HG03469 (cell line): ENCODE data around the gene BHLHE23.

Experiments used
- ATAC-seq: cut with Tn5 transposase; IDR thresholded peaks from one replicate; pipeline ENCODE4 v1.9.1; 2021; ENCODE audit warnings: mild to moderate bottlenecking, moderate library complexity, moderate number of reproducible peaks; ENCODE audit not compliant: unreplicated experiment

The BHLHE23 gene

GRCh38 chr20:63009988-63010769 lies 3.4 kb upstream of the BHLHE23 start:
- ATAC-seq, result peak; percentile 46

GRCh38 chr20:63009045-63009961 lies 2.5 kb upstream of the BHLHE23 start:
- no peak for ATAC-seq

- ATAC-seq, result no peak
Observed at GRCh38 chr20:63008541-63009044, 1.8 kb upstream of the BHLHE23 start.

GRCh38 chr20:63007646-63008488 lies 1.1 kb upstream of the BHLHE23 start:
- no peak for ATAC-seq

GRCh38 chr20:63007360-63007645 lies 539 bp upstream of the BHLHE23 start:
- ATAC-seq, result no peak

GRCh38 chr20:63005862-63006539 lies 763 bp downstream of the BHLHE23 start:
- no peak for ATAC-seq

GRCh38 chr20:63005365-63005861 lies 1.4 kb downstream of the BHLHE23 start:
- no peak for ATAC-seq

- ATAC-seq, result no peak
Observed at GRCh38 chr20:63004607-63005364, 2.0 kb downstream of the BHLHE23 start.

- no peak for ATAC-seq
Observed at GRCh38 chr20:63003546-63003945, 3.2 kb downstream of the BHLHE23 start.

GRCh38 chr20:63002511-63002910 lies 4.3 kb downstream of the BHLHE23 start:
- no peak for ATAC-seq

- ATAC-seq, result no peak
Observed at GRCh38 chr20:63000958-63001357, 5.8 kb downstream of the BHLHE23 start.

- ATAC-seq, result no peak
Observed at GRCh38 chr20:63000036-63000435, 6.7 kb downstream of the BHLHE23 start.

GRCh38 chr20:62999580-62999979 lies 7.2 kb downstream of the BHLHE23 start:
- ATAC-seq, result no peak

- no peak for ATAC-seq
Observed at GRCh38 chr20:62998449-62998848, 8.3 kb downstream of the BHLHE23 start.

- no peak for ATAC-seq
Observed at GRCh38 chr20:62997417-62998035, 9.2 kb downstream of the BHLHE23 start.

- no peak for ATAC-seq
Observed at GRCh38 chr20:62996596-62996982, 10.2 kb downstream of the BHLHE23 start.

- no peak for ATAC-seq
Observed at GRCh38 chr20:62995898-62996595, 10.7 kb downstream of the BHLHE23 start.

- ATAC-seq, result no peak
Observed at GRCh38 chr20:62995481-62995880, 11.3 kb downstream of the BHLHE23 start.
